Measurements from ENCODE around the gene SLC25A22. TPM values are rescaled to one million over a fixed set of nuclear protein-coding genes. Genes with fewer than 3 reads are reported as not detected.
A peak's percentile ranks its signal among the peaks of the same experiment; 100 is the strongest.

SLC25A22 gene
- polyA plus RNA-seq, 2 of the 4 experiments (the other 2 are of a cell fraction), result 13.5 to 18.7 TPM

DNA sequence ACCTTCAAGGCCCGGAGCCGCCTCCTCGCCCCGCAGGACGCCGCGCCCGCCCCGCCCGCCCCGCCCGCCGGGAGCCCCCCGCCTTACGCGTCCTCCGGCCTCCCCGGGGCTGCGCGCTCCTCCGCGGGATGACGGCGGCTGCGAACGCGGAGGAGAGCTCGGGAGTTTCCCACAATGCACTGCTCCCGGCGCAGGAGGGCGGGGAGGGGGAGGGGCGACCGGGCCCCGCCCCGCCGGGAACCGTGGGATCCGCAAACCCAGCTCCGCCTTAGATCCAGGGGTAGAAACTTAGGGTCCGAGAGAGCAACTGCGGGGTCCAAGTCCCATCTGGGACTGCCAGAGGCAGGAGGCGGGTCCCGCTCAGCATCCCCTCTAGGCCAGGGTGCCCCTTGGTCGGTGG lies 8.1 kb downstream of the SLC25A22 start, which contains the start of gene CEND1:
Gene CEND1, minus strand, starts transcription at position 148 of the 400 bp plus-strand sequence. CDS start 1,514 bp downstream, outside the sequence.
- POLR2A ChIA-PET, result interaction anchor here (1.1 to 2.1 kb wide), 4 partner anchors 11 to 29 kb away, joined by 3 to 9 read pairs (median 4); partner anchors contain the start of gene RPLP2
- no peak for FAIRE-seq
- H3K4me2 ChIP-seq, result peak within 1 kb of the TSS; percentile 77
- CTCF ChIA-PET, result interaction anchor here (0.6 to 1.6 kb wide), 5 partner anchors 9 to 17 kb away, joined by 3 to 4 read pairs (median 4); no protein-coding TSS in a partner anchor
- TF ChIP-seq HEYL (CRISPR knock-in tag; IDR thresholded peaks at IDR 0.05), result no peak
- TF ChIP-seq, protein P1, sequence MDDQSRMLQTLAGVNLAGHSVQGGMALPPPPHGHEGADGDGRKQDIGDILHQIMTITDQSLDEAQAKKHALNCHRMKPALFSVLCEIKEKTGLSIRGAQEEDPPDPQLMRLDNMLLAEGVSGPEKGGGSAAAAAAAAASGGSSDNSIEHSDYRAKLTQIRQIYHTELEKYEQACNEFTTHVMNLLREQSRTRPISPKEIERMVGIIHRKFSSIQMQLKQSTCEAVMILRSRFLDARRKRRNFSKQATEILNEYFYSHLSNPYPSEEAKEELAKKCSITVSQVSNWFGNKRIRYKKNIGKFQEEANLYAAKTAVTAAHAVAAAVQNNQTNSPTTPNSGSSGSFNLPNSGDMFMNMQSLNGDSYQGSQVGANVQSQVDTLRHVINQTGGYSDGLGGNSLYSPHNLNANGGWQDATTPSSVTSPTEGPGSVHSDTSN (IDR thresholded peaks at IDR 0.05), result no peak; the same call in 1 of the 2 replicates
- TF ChIP-seq RNF2 (IDR thresholded peaks at IDR 0.05; ENCODE audit: borderline replicate concordance, low read depth), result no peak
- no peak for TF ChIP-seq NR3C1 (IDR thresholded peaks at IDR 0.05)
- TF ChIP-seq, protein P2, sequence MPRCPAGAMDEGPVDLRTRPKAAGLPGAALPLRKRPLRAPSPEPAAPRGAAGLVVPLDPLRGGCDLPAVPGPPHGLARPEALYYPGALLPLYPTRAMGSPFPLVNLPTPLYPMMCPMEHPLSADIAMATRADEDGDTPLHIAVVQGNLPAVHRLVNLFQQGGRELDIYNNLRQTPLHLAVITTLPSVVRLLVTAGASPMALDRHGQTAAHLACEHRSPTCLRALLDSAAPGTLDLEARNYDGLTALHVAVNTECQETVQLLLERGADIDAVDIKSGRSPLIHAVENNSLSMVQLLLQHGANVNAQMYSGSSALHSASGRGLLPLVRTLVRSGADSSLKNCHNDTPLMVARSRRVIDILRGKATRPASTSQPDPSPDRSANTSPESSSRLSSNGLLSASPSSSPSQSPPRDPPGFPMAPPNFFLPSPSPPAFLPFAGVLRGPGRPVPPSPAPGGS (IDR thresholded peaks at IDR 0.05), result no peak
- TF ChIP-seq NPAS2 (CRISPR knock-in tag; IDR thresholded peaks at IDR 0.05; ENCODE audit: borderline replicate concordance), result no peak
- TF ChIP-seq CEBPB (IDR thresholded peaks at IDR 0.05), result no peak
- TF ChIP-seq RAD21 (conservative IDR thresholded peaks at IDR 0.05 in 1 of 2, IDR thresholded peaks at IDR 0.05 in 1 of 2), result no peak
- no peak for TF ChIP-seq ZC3H11A (IDR thresholded peaks at IDR 0.05)
- TF ChIP-seq KDM1A (IDR thresholded peaks at IDR 0.05; ENCODE audit: low read depth), result no peak
- no peak for TF ChIP-seq PHF8 (IDR thresholded peaks at IDR 0.05; ENCODE audit: borderline replicate concordance, low read depth)
- ATAC-seq, result peak in 1 of 2 experiments; percentile 27; a peak in 3 of 6 replicates
- DNase-seq (ENCODE audit: low read depth in 1 of 2, low spot score in 1 of 2), result peak; percentile 44 to 57
- H3K27ac ChIP-seq, result peak within 1 kb of the TSS in 1 of 2 experiments; percentile 72; a peak in 3 of 6 replicates
- 26% methylated on average over 11 of the region's 44 CpGs for WGBS (ENCODE audit: missing lambda C conversion rate)
- H3K9me3 ChIP-seq, result no peaks in the 10 kb centered on the region
- peak within 1 kb of the TSS; percentile 37 for H3K4me3 ChIP-seq
- H3K4me1 ChIP-seq, result peaks cover 29% of the 10 kb centered on the region

DNA sequence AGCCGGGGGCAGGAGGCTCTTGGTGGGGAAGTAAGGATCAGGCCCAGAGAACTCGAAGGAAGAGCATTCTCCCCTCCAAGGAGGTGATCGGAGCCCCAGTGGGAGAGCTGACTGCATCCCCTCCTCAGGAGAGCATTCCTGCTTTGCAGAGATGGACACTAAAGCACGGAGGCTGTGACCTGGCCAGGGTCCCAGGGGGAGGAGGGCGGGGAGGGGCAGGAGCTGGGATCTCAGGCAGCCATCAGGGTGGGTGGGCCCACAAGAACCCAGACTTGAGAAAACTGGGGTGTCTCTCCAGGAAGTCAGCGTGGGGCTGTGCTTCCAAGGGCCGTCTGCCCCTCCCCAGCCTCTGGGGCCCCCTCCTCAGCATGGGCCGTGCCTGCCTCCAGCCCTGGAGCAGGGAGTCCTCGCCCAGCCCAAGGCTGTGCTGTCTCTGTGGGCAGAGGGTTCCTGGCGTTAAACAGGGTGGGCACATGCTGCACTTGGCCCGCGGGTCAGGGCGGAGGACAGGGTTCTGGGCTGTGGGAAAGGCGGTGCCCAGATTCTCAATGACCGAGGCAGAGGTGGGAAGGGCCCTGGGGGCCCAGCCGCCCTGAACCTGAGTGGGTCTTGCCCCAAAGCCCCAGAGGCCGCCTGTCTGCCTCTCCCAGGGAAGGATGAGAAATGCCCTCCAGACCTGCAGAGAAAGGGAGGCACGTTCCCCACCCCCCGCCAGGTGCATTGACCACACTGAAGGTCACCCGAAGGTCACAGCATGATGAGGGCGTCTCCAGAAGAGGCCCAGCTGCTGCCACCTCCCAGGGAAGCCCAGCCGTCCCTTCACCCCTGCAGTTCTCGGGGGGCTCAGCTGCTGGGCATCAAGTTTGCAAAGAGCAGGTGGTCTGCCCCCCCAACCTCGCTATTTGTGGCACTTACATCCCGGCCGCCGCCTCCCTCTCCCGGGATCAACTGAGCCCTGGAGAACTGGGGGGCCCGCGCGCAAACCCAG lies 8.8 kb downstream of the SLC25A22 start:
- ChIA-PET POLR2A (interaction anchor here (1.1 to 2.1 kb wide), 4 partner anchors 10 to 30 kb away, joined by 3 to 9 read pairs (median 4); partner anchors contain the start of gene RPLP2), CTCF (interaction anchor here (0.7 to 1.6 kb wide), 4 partner anchors 10 to 19 kb away, joined by 3 to 4 read pairs (median 3); no protein-coding TSS in a partner anchor)
- Histone ChIP-seq H3K9me3 (no peaks in the 10 kb centered on the region), H3K4me2 (peak overlapping the region; percentile 77), H3K4me3 (peak overlapping the region; percentile 37), H3K4me1 (peaks cover 23% of the 10 kb centered on the region), H3K27ac (peak overlapping the region in 1 of 2 experiments; percentile 72; a peak in 3 of 6 replicates)
- DNase-seq (ENCODE audit: low read depth in 1 of 2, low spot score in 1 of 2) (no peak), FAIRE-seq (no peak), ATAC-seq (no peak)
- WGBS (ENCODE audit: missing lambda C conversion rate), result 60% methylated on average over 22 of the region's 31 CpGs
- TF ChIP-seq, protein P3, sequence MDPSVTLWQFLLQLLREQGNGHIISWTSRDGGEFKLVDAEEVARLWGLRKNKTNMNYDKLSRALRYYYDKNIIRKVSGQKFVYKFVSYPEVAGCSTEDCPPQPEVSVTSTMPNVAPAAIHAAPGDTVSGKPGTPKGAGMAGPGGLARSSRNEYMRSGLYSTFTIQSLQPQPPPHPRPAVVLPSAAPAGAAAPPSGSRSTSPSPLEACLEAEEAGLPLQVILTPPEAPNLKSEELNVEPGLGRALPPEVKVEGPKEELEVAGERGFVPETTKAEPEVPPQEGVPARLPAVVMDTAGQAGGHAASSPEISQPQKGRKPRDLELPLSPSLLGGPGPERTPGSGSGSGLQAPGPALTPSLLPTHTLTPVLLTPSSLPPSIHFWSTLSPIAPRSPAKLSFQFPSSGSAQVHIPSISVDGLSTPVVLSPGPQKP (IDR thresholded peaks at IDR 0.05; ENCODE audit: low read depth, low read length), result no peak
- TF ChIP-seq ESRRA (IDR thresholded peaks at IDR 0.05; ENCODE audit: borderline replicate concordance, low read length), result peak; percentile 85
- TF ChIP-seq, protein P4, sequence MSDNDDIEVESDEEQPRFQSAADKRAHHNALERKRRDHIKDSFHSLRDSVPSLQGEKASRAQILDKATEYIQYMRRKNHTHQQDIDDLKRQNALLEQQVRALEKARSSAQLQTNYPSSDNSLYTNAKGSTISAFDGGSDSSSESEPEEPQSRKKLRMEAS (IDR thresholded peaks at IDR 0.05), result 0 out of 2 replicates have a peak, but pooled peaks have one; percentile 20
- TF ChIP-seq, protein P1 (IDR thresholded peaks at IDR 0.05), result peak; percentile 44; the same call in 1 of the 2 replicates

Data from A549 (cell line).